AG08395 (cell line): ENCODE results near the gene THY1.
A peak's percentile ranks its signal among the peaks of the same experiment; 100 is the strongest.

Source experiments
- DNase-seq: peaks from one replicate; pipeline ENCODE4 v3.0.0; 2012; ENCODE audit warnings: mixed read lengths, low spot score

Gene THY1

GRCh38 chr11:119369132-119369925, 53.6 kb downstream of the THY1 start:
- DNase-seq: peak; percentile 49

- no peak for DNase-seq
Measured at GRCh38 chr11:119368121-119369034, 54.6 kb downstream of the THY1 start.

- no peak for DNase-seq
Measured at GRCh38 chr11:119367661-119368120, 55.3 kb downstream of the THY1 start.
